ENCODE results near the gene TGFBR2. TPM values are rescaled to one million over a fixed set of nuclear protein-coding genes. Genes with fewer than 3 reads are reported as not detected.

The TGFBR2 gene
- total RNA-seq, 1 experiment from 2014 or later, result 45.9 TPM

DNA sequence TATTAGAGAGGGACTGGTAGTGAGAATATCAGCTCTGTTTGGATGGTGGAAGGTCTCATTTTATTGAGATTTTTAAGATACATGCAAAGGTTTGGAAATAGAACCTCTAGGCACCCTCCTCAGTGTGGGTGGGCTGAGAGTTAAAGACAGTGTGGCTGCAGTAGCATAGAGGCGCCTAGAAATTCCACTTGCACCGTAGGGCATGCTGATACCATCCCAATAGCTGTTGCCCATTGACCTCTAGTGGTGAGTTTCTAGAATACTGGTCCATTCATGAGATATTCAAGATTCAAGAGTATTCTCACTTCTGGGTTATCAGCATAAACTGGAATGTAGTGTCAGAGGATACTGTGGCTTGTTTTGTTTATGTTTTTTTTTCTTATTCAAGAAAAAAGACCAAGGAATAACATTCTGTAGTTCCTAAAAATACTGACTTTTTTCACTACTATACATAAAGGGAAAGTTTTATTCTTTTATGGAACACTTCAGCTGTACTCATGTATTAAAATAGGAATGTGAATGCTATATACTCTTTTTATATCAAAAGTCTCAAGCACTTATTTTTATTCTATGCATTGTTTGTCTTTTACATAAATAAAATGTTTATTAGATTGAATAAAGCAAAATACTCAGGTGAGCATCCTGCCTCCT lies 87.2 kb downstream of the TGFBR2 start:
- TF ChIP-seq SIN3A (IDR thresholded peaks at IDR 0.05; ENCODE audit: borderline replicate concordance, insufficient read depth, low read depth, low read length), result no peak
- TF ChIP-seq, protein P1, sequence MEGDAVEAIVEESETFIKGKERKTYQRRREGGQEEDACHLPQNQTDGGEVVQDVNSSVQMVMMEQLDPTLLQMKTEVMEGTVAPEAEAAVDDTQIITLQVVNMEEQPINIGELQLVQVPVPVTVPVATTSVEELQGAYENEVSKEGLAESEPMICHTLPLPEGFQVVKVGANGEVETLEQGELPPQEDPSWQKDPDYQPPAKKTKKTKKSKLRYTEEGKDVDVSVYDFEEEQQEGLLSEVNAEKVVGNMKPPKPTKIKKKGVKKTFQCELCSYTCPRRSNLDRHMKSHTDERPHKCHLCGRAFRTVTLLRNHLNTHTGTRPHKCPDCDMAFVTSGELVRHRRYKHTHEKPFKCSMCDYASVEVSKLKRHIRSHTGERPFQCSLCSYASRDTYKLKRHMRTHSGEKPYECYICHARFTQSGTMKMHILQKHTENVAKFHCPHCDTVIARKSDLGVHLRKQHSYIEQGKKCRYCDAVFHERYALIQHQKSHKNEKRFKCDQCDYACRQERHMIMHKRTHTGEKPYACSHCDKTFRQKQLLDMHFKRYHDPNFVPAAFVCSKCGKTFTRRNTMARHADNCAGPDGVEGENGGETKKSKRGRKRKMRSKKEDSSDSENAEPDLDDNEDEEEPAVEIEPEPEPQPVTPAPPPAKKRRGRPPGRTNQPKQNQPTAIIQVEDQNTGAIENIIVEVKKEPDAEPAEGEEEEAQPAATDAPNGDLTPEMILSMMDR (IDR thresholded peaks at IDR 0.05), result peak; percentile 80
- BruUV-seq (replicated peaks), result no TSS peak
- intact Hi-C loops (cut with micrococcal nuclease; ENCODE audit: unreplicated experiment) (loop anchor here (2.0 to 10.0 kb wide), 4 partner anchors 81 to 651 kb away; no protein-coding TSS in a partner anchor), in situ Hi-C loops (cut with HindIII; ENCODE audit: low pct_unique_long_range_greater_than_20kb, low sequenced_read_pairs) (no loop called here)
- no peak overlapping the region for H3K4me3 ChIP-seq (ENCODE audit: low read depth in 2 of 2, low read length in 2 of 2)
- H3K36me3 ChIP-seq (ENCODE audit: control insufficient read depth, insufficient read depth, low read length), result peaks cover 8% of the 10 kb centered on the region; the same call in 1 of the 2 replicates
- H3K27ac ChIP-seq (ENCODE audit: low read length), result peak overlapping the region; percentile 63; the same call in 1 of the 2 replicates
- ChIA-PET POLR2A (no interaction called here), CTCF (interaction anchor here (0.6 to 1.3 kb wide), 4 partner anchors 340 to 496 kb away, joined by 3 to 10 read pairs (median 3); no protein-coding TSS in a partner anchor)
- no peaks in the 10 kb centered on the region for H3K9me3 ChIP-seq (ENCODE audit: control insufficient read depth, insufficient read depth, low read depth, low read length)
- H3K4me1 ChIP-seq (ENCODE audit: control insufficient read depth, insufficient read depth, low read length), result peaks cover 30% of the 10 kb centered on the region
- no peaks in the 10 kb centered on the region for H3K27me3 ChIP-seq (ENCODE audit: control insufficient read depth, insufficient read depth, low read length)
- DNase-seq (ENCODE audit: low read depth, low spot score), result peak; percentile 57
- peak; percentile 86 for ATAC-seq

DNA sequence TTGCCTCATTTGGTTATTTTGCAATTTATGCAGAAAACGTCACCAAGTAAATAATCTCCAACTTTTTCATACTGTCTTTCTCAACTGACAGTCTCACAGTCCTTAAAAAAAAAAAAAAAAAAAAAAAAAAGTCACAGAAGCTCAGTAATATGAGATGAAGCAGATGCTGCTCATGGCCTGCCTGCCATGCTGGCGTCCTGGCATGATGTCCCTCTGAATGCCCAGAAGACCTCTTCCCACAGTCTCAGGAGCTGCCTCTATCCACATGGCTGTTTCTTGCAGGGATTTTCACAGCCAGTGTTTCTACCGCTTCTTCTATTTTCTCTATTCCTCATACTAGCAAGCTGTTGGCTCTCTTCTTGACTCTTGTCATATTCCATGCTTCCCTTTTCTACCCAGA lies 87.7 kb downstream of the TGFBR2 start:
- no peak overlapping the region for H3K4me3 ChIP-seq (ENCODE audit: low read depth in 2 of 2, low read length in 2 of 2)
- TF ChIP-seq, protein P2, sequence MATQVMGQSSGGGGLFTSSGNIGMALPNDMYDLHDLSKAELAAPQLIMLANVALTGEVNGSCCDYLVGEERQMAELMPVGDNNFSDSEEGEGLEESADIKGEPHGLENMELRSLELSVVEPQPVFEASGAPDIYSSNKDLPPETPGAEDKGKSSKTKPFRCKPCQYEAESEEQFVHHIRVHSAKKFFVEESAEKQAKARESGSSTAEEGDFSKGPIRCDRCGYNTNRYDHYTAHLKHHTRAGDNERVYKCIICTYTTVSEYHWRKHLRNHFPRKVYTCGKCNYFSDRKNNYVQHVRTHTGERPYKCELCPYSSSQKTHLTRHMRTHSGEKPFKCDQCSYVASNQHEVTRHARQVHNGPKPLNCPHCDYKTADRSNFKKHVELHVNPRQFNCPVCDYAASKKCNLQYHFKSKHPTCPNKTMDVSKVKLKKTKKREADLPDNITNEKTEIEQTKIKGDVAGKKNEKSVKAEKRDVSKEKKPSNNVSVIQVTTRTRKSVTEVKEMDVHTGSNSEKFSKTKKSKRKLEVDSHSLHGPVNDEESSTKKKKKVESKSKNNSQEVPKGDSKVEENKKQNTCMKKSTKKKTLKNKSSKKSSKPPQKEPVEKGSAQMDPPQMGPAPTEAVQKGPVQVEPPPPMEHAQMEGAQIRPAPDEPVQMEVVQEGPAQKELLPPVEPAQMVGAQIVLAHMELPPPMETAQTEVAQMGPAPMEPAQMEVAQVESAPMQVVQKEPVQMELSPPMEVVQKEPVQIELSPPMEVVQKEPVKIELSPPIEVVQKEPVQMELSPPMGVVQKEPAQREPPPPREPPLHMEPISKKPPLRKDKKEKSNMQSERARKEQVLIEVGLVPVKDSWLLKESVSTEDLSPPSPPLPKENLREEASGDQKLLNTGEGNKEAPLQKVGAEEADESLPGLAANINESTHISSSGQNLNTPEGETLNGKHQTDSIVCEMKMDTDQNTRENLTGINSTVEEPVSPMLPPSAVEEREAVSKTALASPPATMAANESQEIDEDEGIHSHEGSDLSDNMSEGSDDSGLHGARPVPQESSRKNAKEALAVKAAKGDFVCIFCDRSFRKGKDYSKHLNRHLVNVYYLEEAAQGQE (IDR thresholded peaks at IDR 0.05; ENCODE audit: insufficient read depth in 1 of 2, low read depth in 2 of 2, low read length in 1 of 2), result no peak
- no peak for TF ChIP-seq SIN3A (IDR thresholded peaks at IDR 0.05; ENCODE audit: borderline replicate concordance, insufficient read depth, low read depth, low read length)
- BruUV-seq (replicated peaks), result no TSS peak
- in situ Hi-C loops (cut with HindIII; ENCODE audit: low pct_unique_long_range_greater_than_20kb, low sequenced_read_pairs) (no loop called here), intact Hi-C loops (cut with micrococcal nuclease; ENCODE audit: unreplicated experiment) (loop anchor here (5.0 to 10.0 kb wide), 2 partner anchors 82 to 579 kb away; no protein-coding TSS in a partner anchor)
- CTCF ChIA-PET, result interaction anchor here (0.6 to 1.3 kb wide), 3 partner anchors 375 to 677 kb away, joined by 3 to 10 read pairs (median 3); no protein-coding TSS in a partner anchor
- POLR2A ChIA-PET, result no interaction called here
- H3K36me3 ChIP-seq (ENCODE audit: control insufficient read depth, insufficient read depth, low read length), result peaks cover 8% of the 10 kb centered on the region; the same call in 1 of the 2 replicates
- H3K9me3 ChIP-seq (ENCODE audit: control insufficient read depth, insufficient read depth, low read depth, low read length), result no peaks in the 10 kb centered on the region
- peaks cover 26% of the 10 kb centered on the region for H3K4me1 ChIP-seq (ENCODE audit: control insufficient read depth, insufficient read depth, low read length)
- no peak for ATAC-seq
- H3K27ac ChIP-seq (ENCODE audit: low read length), result peak overlapping the region; percentile 5; the same call in 1 of the 2 replicates
- H3K27me3 ChIP-seq (ENCODE audit: control insufficient read depth, insufficient read depth, low read length), result no peaks in the 10 kb centered on the region
- no peak for DNase-seq (ENCODE audit: low read depth, low spot score)

DNA sequence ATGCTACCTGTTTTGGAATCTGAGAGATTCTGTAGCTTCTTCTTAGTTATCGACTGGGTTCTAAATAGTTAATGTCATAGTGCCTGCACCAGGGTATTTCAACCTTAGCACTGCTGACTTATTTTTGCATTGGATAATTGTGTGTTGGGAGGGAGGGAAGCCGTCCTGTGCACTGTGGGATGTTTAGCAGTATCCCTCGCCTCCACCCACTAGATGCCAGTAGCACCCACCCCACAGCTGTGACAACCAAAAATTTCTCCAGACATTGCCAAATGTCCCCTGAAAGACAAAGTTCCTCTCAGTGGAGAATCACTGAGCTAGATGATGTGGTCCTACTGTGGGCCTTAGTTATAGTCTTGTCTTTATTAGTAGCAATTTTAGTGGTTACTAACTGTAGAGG lies 88.3 kb downstream of the TGFBR2 start:
- POLR2A ChIA-PET, result no interaction called here
- H3K27me3 ChIP-seq (ENCODE audit: control insufficient read depth, insufficient read depth, low read length), result no peaks in the 10 kb centered on the region
- ATAC-seq (no peak), DNase-seq (ENCODE audit: low read depth, low spot score) (no peak)
- H3K36me3 ChIP-seq (ENCODE audit: control insufficient read depth, insufficient read depth, low read length), result peaks cover 8% of the 10 kb centered on the region; the same call in 1 of the 2 replicates
- no peak overlapping the region for H3K4me3 ChIP-seq (ENCODE audit: low read depth in 2 of 2, low read length in 2 of 2)
- CTCF ChIA-PET, result interaction anchor here (0.6 to 1.3 kb wide), 2 partner anchors 375 to 678 kb away, joined by 3 to 10 read pairs; no protein-coding TSS in a partner anchor
- H3K9me3 ChIP-seq (ENCODE audit: control insufficient read depth, insufficient read depth, low read depth, low read length), result no peaks in the 10 kb centered on the region
- no TSS peak for BruUV-seq (replicated peaks)
- H3K27ac ChIP-seq (ENCODE audit: low read length), result 0 out of 2 replicates have a peak overlapping the region, but pooled peaks have one; percentile 5
- intact Hi-C loops (cut with micrococcal nuclease; ENCODE audit: unreplicated experiment) (loop anchor here (5.0 to 10.0 kb wide), 2 partner anchors 82 to 580 kb away; no protein-coding TSS in a partner anchor), in situ Hi-C loops (cut with HindIII; ENCODE audit: low pct_unique_long_range_greater_than_20kb, low sequenced_read_pairs) (no loop called here)
- peaks cover 21% of the 10 kb centered on the region for H3K4me1 ChIP-seq (ENCODE audit: control insufficient read depth, insufficient read depth, low read length)
- TF ChIP-seq TCF7L2 (IDR thresholded peaks at IDR 0.05; ENCODE audit: low read depth, low read length) (no peak), SIN3A (IDR thresholded peaks at IDR 0.05; ENCODE audit: borderline replicate concordance, insufficient read depth, low read depth, low read length) (no peak)

Data from Panc1 (cell line).